Endothelial cell of umbilical vein (primary cell): ENCODE results near the gene EPS8L1. TPM values are rescaled to one million over a fixed set of nuclear protein-coding genes. Genes with fewer than 3 reads are reported as not detected.

Source experiments
- BruUV-seq: library from RNA; stranded (reverse); fragments of 400-500 nt; replicated peaks from 2 replicates; lab custom pipeline; 2021; lab: Mats Ljungman, UMichigan
- CTCF ChIA-PET: fragments of 300-600, 350-600 bp; sonication (Branson Sonifier 250); formaldehyde crosslinking; loops from one replicate; lab custom pipeline; 2021; ENCODE audit warnings: antibody characterized with exemption, inconsistent platforms; lab: Charles Lee
- POLR2A ChIA-PET: fragments of 300-600, 350-600 bp; sonication (Branson Sonifier 250); formaldehyde crosslinking; loops from one replicate; lab custom pipeline; 2021; ENCODE audit warnings: antibody characterized with exemption, inconsistent platforms; lab: Charles Lee
- DNase-seq: peaks from one replicate; pipeline ENCODE4 v3.0.0-alpha.2; 2011; ENCODE audit warnings: low read depth, low spot score
- FAIRE-seq: peaks from 2 replicates; lab custom pipeline; 2011; peaks lifted over from hg19 to GRCh38; lab: Jason Lieb, UNC
- H2AFZ ChIP-seq: 2 replicates; pipeline ENCODE4 v1.6.0; 2012; ENCODE audit warnings: low read depth, low read length, control low read depth, inconsistent platforms
- H3K27ac ChIP-seq: 2 replicates; pipeline ENCODE4 v1.5.1; 2011; ENCODE audit warnings: low read depth, mild to moderate bottlenecking, control low read depth, low read length, moderate library complexity; ENCODE audit not compliant: insufficient read depth
- H3K27me3 ChIP-seq, 2 experiments: 2 replicates each; pipeline versions ENCODE4 v1.6.0 to v1.6.1; 2011; ENCODE audit warnings: low read length in 2 of 2, mixed read lengths in 1 of 2; ENCODE audit not compliant: control insufficient read depth in 2 of 2, insufficient read depth in 2 of 2
- H3K36me3 ChIP-seq, 2 experiments: 2 replicates in 1 of 2; 3 replicates in 1 of 2; pipeline ENCODE4 v1.5.1; 2011; ENCODE audit warnings: low read length in 2 of 2, mild to moderate bottlenecking in 1 of 2, moderate library complexity in 1 of 2; ENCODE audit not compliant: control insufficient read depth in 2 of 2, insufficient read depth in 2 of 2; ENCODE audit errors: extremely low read depth in 1 of 2
- H3K4me1 ChIP-seq: 3 replicates; pipeline ENCODE4 v1.5.1; 2011; ENCODE audit warnings: mild to moderate bottlenecking, low read length; ENCODE audit not compliant: control insufficient read depth, insufficient read depth; ENCODE audit errors: extremely low read depth
- H3K4me2 ChIP-seq: 2 replicates; pipeline ENCODE4 v1.6.1; 2011; ENCODE audit warnings: low read length, control low read depth, mixed read lengths; ENCODE audit not compliant: insufficient read depth
- H3K4me3 ChIP-seq, 3 experiments: fragments of 200-600 bp in 1 of 3; sonication (generic), shearing (Covaris generic) in 1 of 3; replicated peaks in 1 of 3; 2 replicates each; pipeline ENCODE4 v1.5.1; 2011 to 2016; ENCODE audit warnings: control low read depth in 3 of 3, low read length in 3 of 3, mild to moderate bottlenecking in 2 of 3, inconsistent platforms in 1 of 3, low read depth in 1 of 3, moderate library complexity in 1 of 3; ENCODE audit not compliant: insufficient read depth in 1 of 3
- H3K79me2 ChIP-seq: 2 replicates; pipeline ENCODE4 v1.6.0; 2012; ENCODE audit warnings: low read length, inconsistent platforms; ENCODE audit not compliant: control insufficient read depth, insufficient read depth
- H3K9ac ChIP-seq: replicated peaks from 2 replicates; pipeline ENCODE3; 2011; ENCODE audit warnings: low read length, control low read depth; ENCODE audit not compliant: insufficient read depth; ENCODE audit errors: extremely low read depth
- H3K9me1 ChIP-seq: replicated peaks from 3 replicates; pipeline ENCODE4 v1.6.0; 2011; ENCODE audit warnings: mild to moderate bottlenecking, low read length; ENCODE audit not compliant: control insufficient read depth, insufficient read depth; ENCODE audit errors: extremely low read depth
- H3K9me3 ChIP-seq: replicated peaks from 2 replicates; pipeline ENCODE4 v1.5.1; 2012; ENCODE audit warnings: low read length, inconsistent platforms; ENCODE audit not compliant: control insufficient read depth, insufficient read depth
- H4K20me1 ChIP-seq: replicated peaks from 2 replicates; pipeline ENCODE3; 2011; ENCODE audit warnings: mild to moderate bottlenecking, low read length; ENCODE audit not compliant: control insufficient read depth, insufficient read depth; ENCODE audit errors: extremely low read depth
- EZH2 ChIP-seq: IDR thresholded peaks from 2 replicates; pipeline ENCODE4 v1.6.1; 2012; ENCODE audit warnings: borderline replicate concordance, low read depth, mild to moderate bottlenecking, moderate library complexity, low read length, inconsistent platforms; ENCODE audit not compliant: severe bottlenecking
- FOS ChIP-seq: IDR thresholded peaks from 2 replicates; pipeline ENCODE4 v1.6.1; 2011; ENCODE audit warnings: mild to moderate bottlenecking, low read length, moderate library complexity, borderline replicate concordance; ENCODE audit not compliant: insufficient read depth
- GATA2 ChIP-seq: IDR thresholded peaks from 2 replicates; pipeline ENCODE4 v1.7.0; 2011; ENCODE audit warnings: low read depth, mild to moderate bottlenecking, moderate library complexity, mixed read lengths, low read length; ENCODE audit not compliant: insufficient read length, insufficient read depth
- JUN ChIP-seq: IDR thresholded peaks from 2 replicates; pipeline ENCODE4 v1.6.1; 2011; ENCODE audit warnings: borderline replicate concordance, low read depth; ENCODE audit not compliant: insufficient read length, insufficient read depth
- MYC ChIP-seq: IDR thresholded peaks from one replicate; pipeline ENCODE4 v1.6.1; 2011; ENCODE audit warnings: mild to moderate bottlenecking, low read depth, low read length
- POLR2A ChIP-seq: IDR thresholded peaks from 2 replicates; pipeline ENCODE4 v1.6.1; 2012; ENCODE audit warnings: low read depth, mild to moderate bottlenecking, control low read depth, low read length
- POLR2AphosphoS5 ChIP-seq: IDR thresholded peaks from 2 replicates; pipeline ENCODE4 v1.6.1; 2012; ENCODE audit warnings: low read depth, mild to moderate bottlenecking, control low read depth, low read length, moderate library complexity; ENCODE audit not compliant: insufficient read depth
- dilution Hi-C: fragments of 300-500 bp; cut with MboI; formaldehyde crosslinking; loops from one replicate; pipeline ENCODE4 v1.15.0; 2019; ENCODE audit warnings: low sequenced_read_pairs; ENCODE audit not compliant: extremely low pct_ligation_motif_present
- intact Hi-C: fragments of 100-400 bp; cut with micrococcal nuclease; formaldehyde crosslinking; loops from one replicate; pipeline ENCODE4 v1.10.0; 2022
- polyA plus RNA-seq, 4 experiments: library from polyadenylated mRNA; depleted of rRNA in 3 of 4; stranded (reverse) in 3 of 4; unstranded in 1 of 4; fragments of >200 nt; gene quantifications; 2 replicates each; pipeline versions ENCODE4 v1.2.1 to v1.2.3, GENCODE V29; 2011 to 2012; ENCODE audit warnings: missing spikeins in 1 of 4
- total RNA-seq: library from RNA; stranded (reverse); gene quantifications from 2 replicates; pipeline ENCODE4 v1.2.3, GENCODE V29; 2021
- TF ChIP-seq, protein P1 (sequence below): IDR thresholded peaks from 2 replicates; pipeline ENCODE4 v1.6.1; 2011; ENCODE audit not compliant: insufficient read depth, insufficient read length
- TF ChIP-seq, protein P2 (sequence below), 2 donors: IDR thresholded peaks; 1 replicate in 1 of 2; 2 replicates in 1 of 2; pipeline ENCODE4 v1.5.1; 2011; ENCODE audit warnings: low read length in 2 of 2, mild to moderate bottlenecking in 2 of 2, moderate library complexity in 2 of 2, control low read depth in 1 of 2, inconsistent platforms in 1 of 2, low read depth in 1 of 2; ENCODE audit not compliant: insufficient read depth in 1 of 2; ENCODE audit errors: extremely low read depth in 1 of 2

Gene EPS8L1
- total and polyA plus RNA-seq, 2 donors (not counting 3 experiments of a cell fraction or from before 2014, with no cell fraction given) = 15.9 to 28.9 TPM

DNA sequence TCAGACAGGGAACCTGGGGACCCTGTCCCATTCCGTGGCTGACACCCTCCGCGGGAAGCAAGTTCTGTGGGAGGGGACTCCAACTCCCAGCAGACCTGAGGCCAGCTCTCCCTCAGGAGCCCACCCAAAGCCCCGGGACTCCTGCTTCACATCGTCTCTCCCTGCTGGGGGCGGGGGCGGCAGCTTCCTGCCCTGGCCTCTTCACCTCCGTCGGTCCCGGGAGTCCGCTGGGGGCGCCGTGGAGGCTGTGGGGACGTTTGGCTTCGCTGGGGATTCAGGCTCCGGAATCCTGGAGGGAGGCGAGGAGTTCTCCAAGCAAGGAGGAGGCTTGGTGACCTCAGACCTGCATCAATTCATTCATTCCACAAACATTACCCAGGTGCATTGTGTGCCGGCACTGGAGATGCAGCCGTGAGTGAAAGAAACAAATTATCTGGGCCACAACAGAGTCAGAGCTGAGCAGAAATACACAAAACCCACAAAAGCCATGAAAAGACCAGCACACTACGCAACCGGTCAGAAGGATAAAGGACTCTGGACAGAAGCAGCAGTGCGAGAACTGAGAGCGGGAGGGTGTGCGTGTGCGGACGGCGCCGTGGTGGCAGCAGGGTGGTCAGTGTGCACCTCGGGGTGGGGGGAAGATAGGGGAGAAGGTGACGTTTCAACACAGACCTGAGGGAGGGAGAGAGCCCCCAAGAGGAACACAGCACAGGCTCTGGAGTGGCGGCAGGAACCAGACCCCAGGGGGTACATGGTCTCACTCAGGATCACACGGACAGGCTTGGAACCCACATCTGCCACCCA lies 19.0 kb downstream of the EPS8L1 start:
- H3K79me2 ChIP-seq = no peaks in the 10 kb centered on the region
- BruUV-seq = no TSS peak
- CTCF ChIA-PET = no interaction called here
- H3K36me3 ChIP-seq = peaks cover 2 to 33% of the 10 kb centered on the region in 2 experiments
- H3K27ac ChIP-seq = no peak overlapping the region
- dilution Hi-C loops (no loop called here), intact Hi-C loops (no loop called here)
- no peaks in the 10 kb centered on the region for H3K4me1 ChIP-seq
- FAIRE-seq (no peak), DNase-seq (no peak)
- POLR2A ChIA-PET = no interaction called here
- H3K4me3 ChIP-seq = no peak overlapping the region
- H2AFZ ChIP-seq = no peak overlapping the region
- no peak for TF ChIP-seq POLR2A
- TF ChIP-seq, protein P1, sequence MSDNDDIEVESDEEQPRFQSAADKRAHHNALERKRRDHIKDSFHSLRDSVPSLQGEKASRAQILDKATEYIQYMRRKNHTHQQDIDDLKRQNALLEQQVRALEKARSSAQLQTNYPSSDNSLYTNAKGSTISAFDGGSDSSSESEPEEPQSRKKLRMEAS = no peak
- no peaks in the 10 kb centered on the region for H3K9me1 ChIP-seq
- no peaks in the 10 kb centered on the region for H3K9me3 ChIP-seq
- H3K9ac ChIP-seq = no peak overlapping the region
- no peaks in the 10 kb centered on the region for H4K20me1 ChIP-seq
- no peak overlapping the region for H3K4me2 ChIP-seq
- H3K27me3 ChIP-seq = no peaks in the 10 kb centered on the region

DNA sequence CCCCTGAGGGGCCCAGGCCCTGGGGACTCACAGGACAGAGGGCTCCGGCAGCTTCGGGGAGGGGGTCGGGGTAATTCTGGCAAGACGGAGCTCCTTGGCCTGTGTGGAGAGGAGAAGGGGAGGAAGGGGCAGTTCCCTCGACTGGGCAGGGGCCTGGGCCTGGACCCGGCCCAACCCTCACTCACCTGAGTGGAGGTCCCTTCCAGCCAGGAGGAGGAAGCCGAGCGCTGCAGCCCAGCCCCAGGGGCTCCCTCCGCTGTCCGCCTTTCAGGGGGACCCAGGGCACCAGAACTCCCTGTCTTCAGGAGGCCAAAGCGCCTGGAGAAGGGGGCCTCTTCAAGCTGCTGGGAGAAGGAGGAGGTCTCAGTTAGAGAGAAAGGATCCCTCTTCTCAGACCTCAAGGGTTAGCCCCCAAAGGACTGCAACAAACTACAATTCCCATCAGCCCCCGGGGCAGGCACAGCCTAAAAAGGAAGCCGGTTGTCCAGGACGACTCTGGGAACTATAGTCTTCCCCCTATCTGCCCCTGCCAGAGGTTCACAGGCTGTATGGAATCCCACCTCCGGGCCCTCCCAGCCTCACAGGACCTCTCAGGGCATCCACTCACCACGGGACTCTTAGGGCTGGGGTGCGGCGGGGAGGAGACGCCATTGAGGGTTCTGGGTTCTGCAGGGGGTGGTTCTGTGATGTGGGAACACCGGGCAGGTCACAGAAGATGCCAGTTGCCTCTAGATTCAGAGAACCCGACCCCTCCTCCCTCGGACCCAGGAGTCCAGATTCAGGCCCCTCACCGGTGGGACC lies 19.8 kb downstream of the EPS8L1 start:
- H3K4me2 ChIP-seq = no peak overlapping the region
- no peak overlapping the region for H2AFZ ChIP-seq
- no peak overlapping the region for H3K27ac ChIP-seq
- intact Hi-C loops (no loop called here), dilution Hi-C loops (no loop called here)
- FAIRE-seq = no peak
- no peaks in the 10 kb centered on the region for H3K9me1 ChIP-seq
- H4K20me1 ChIP-seq = no peaks in the 10 kb centered on the region
- H3K36me3 ChIP-seq = peaks cover 2 to 38% of the 10 kb centered on the region in 2 experiments
- TF ChIP-seq JUN (no peak), POLR2AphosphoS5 (no peak), GATA2 (no peak), MYC (no peak), POLR2A (no peak), EZH2 (no peak), FOS (no peak)
- TF ChIP-seq, protein P1 = no peak
- TF ChIP-seq, protein P2, sequence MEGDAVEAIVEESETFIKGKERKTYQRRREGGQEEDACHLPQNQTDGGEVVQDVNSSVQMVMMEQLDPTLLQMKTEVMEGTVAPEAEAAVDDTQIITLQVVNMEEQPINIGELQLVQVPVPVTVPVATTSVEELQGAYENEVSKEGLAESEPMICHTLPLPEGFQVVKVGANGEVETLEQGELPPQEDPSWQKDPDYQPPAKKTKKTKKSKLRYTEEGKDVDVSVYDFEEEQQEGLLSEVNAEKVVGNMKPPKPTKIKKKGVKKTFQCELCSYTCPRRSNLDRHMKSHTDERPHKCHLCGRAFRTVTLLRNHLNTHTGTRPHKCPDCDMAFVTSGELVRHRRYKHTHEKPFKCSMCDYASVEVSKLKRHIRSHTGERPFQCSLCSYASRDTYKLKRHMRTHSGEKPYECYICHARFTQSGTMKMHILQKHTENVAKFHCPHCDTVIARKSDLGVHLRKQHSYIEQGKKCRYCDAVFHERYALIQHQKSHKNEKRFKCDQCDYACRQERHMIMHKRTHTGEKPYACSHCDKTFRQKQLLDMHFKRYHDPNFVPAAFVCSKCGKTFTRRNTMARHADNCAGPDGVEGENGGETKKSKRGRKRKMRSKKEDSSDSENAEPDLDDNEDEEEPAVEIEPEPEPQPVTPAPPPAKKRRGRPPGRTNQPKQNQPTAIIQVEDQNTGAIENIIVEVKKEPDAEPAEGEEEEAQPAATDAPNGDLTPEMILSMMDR (IDR thresholded peaks at IDR 0.05; ENCODE audit: extremely low read depth in 1 of 2, insufficient read depth in 1 of 2, low read depth in 1 of 2, low read length in 2 of 2) = no peak
- no peaks in the 10 kb centered on the region for H3K9me3 ChIP-seq
- H3K9ac ChIP-seq = no peak overlapping the region
- CTCF ChIA-PET = interaction anchor here (0.6 to 1.1 kb wide), 2 partner anchors 8 to 11 kb away, joined by 3 read pairs; no protein-coding TSS in a partner anchor
- H3K27me3 ChIP-seq = no peaks in the 10 kb centered on the region
- no TSS peak for BruUV-seq
- no peak overlapping the region for H3K4me3 ChIP-seq
- H3K4me1 ChIP-seq = no peaks in the 10 kb centered on the region
- H3K79me2 ChIP-seq = no peaks in the 10 kb centered on the region
- POLR2A ChIA-PET = no interaction called here
- DNase-seq = no peak
